Measurements from ENCODE around the gene C1orf21.

Gene C1orf21

GRCh38 chr1:184630679-184631060, 243.8 kb downstream of the C1orf21 start:
- no peaks in the 10 kb centered on the region for H3K9me3 Mint-ChIP-seq
- no peak overlapping the region for H3K27ac Mint-ChIP-seq
- no peaks in the 10 kb centered on the region for H3K27me3 Mint-ChIP-seq (ENCODE audit: low read depth)
- H3K4me1 Mint-ChIP-seq (ENCODE audit: low read depth) = no peaks in the 10 kb centered on the region
- no peak overlapping the region for H3K4me3 Mint-ChIP-seq
- H3K36me3 Mint-ChIP-seq (ENCODE audit: low read depth) = no peaks in the 10 kb centered on the region

- Mint-ChIP-seq H3K27ac (no peak overlapping the region), H3K27me3 (ENCODE audit: low read depth) (no peaks in the 10 kb centered on the region), H3K36me3 (ENCODE audit: low read depth) (no peaks in the 10 kb centered on the region), H3K4me3 (no peak overlapping the region), H3K4me1 (ENCODE audit: low read depth) (no peaks in the 10 kb centered on the region), H3K9me3 (no peaks in the 10 kb centered on the region)
Observed at GRCh38 chr1:184632415-184633175, 245.8 kb downstream of the C1orf21 start.

GRCh38 chr1:184633785-184634184, 247.0 kb downstream of the C1orf21 start:
- Mint-ChIP-seq H3K9me3 (no peaks in the 10 kb centered on the region), H3K27ac (no peak overlapping the region), H3K36me3 (ENCODE audit: low read depth) (no peaks in the 10 kb centered on the region), H3K27me3 (ENCODE audit: low read depth) (no peaks in the 10 kb centered on the region), H3K4me3 (no peak overlapping the region), H3K4me1 (ENCODE audit: low read depth) (no peaks in the 10 kb centered on the region)

GRCh38 chr1:184634296-184634695, 247.5 kb downstream of the C1orf21 start:
- no peak overlapping the region for H3K4me3 Mint-ChIP-seq
- no peaks in the 10 kb centered on the region for H3K27me3 Mint-ChIP-seq (ENCODE audit: low read depth)
- no peaks in the 10 kb centered on the region for H3K9me3 Mint-ChIP-seq
- H3K36me3 Mint-ChIP-seq (ENCODE audit: low read depth) = no peaks in the 10 kb centered on the region
- H3K4me1 Mint-ChIP-seq (ENCODE audit: low read depth) = no peaks in the 10 kb centered on the region
- H3K27ac Mint-ChIP-seq = no peak overlapping the region

- Mint-ChIP-seq H3K4me1 (ENCODE audit: low read depth) (no peaks in the 10 kb centered on the region), H3K27ac (no peak overlapping the region), H3K36me3 (ENCODE audit: low read depth) (no peaks in the 10 kb centered on the region), H3K4me3 (no peak overlapping the region), H3K9me3 (no peaks in the 10 kb centered on the region), H3K27me3 (ENCODE audit: low read depth) (no peaks in the 10 kb centered on the region)
Observed at GRCh38 chr1:184635347-184635979, 248.6 kb downstream of the C1orf21 start.

- H3K4me3 Mint-ChIP-seq = no peak overlapping the region
- H3K27me3 Mint-ChIP-seq (ENCODE audit: low read depth) = no peaks in the 10 kb centered on the region
- H3K27ac Mint-ChIP-seq = no peak overlapping the region
- H3K4me1 Mint-ChIP-seq (ENCODE audit: low read depth) = no peaks in the 10 kb centered on the region
- H3K36me3 Mint-ChIP-seq (ENCODE audit: low read depth) = no peaks in the 10 kb centered on the region
- no peaks in the 10 kb centered on the region for H3K9me3 Mint-ChIP-seq
Observed at GRCh38 chr1:184635980-184636431, 249.2 kb downstream of the C1orf21 start.

- no peak overlapping the region for H3K4me3 Mint-ChIP-seq
- H3K36me3 Mint-ChIP-seq (ENCODE audit: low read depth) = no peaks in the 10 kb centered on the region
- H3K27me3 Mint-ChIP-seq (ENCODE audit: low read depth) = no peaks in the 10 kb centered on the region
- H3K9me3 Mint-ChIP-seq = no peaks in the 10 kb centered on the region
- H3K4me1 Mint-ChIP-seq (ENCODE audit: low read depth) = no peaks in the 10 kb centered on the region
- H3K27ac Mint-ChIP-seq = no peak overlapping the region
Observed at GRCh38 chr1:184637664-184638240, 250.9 kb downstream of the C1orf21 start.

GRCh38 chr1:184639205-184639604, 252.4 kb downstream of the C1orf21 start:
- Mint-ChIP-seq H3K27me3 (ENCODE audit: low read depth) (no peaks in the 10 kb centered on the region), H3K27ac (no peak overlapping the region), H3K4me3 (no peak overlapping the region), H3K4me1 (ENCODE audit: low read depth) (no peaks in the 10 kb centered on the region), H3K36me3 (ENCODE audit: low read depth) (no peaks in the 10 kb centered on the region), H3K9me3 (no peaks in the 10 kb centered on the region)

GRCh38 chr1:184640505-184640904, 253.7 kb downstream of the C1orf21 start:
- Mint-ChIP-seq H3K4me1 (ENCODE audit: low read depth) (no peaks in the 10 kb centered on the region), H3K4me3 (no peak overlapping the region), H3K36me3 (ENCODE audit: low read depth) (no peaks in the 10 kb centered on the region), H3K27ac (no peak overlapping the region), H3K9me3 (no peaks in the 10 kb centered on the region), H3K27me3 (ENCODE audit: low read depth) (no peaks in the 10 kb centered on the region)

- Mint-ChIP-seq H3K27ac (no peak overlapping the region), H3K27me3 (ENCODE audit: low read depth) (no peaks in the 10 kb centered on the region), H3K9me3 (no peaks in the 10 kb centered on the region), H3K4me1 (ENCODE audit: low read depth) (no peaks in the 10 kb centered on the region), H3K36me3 (ENCODE audit: low read depth) (no peaks in the 10 kb centered on the region), H3K4me3 (no peak overlapping the region)
Observed at GRCh38 chr1:184641894-184642293, 255.1 kb downstream of the C1orf21 start.

- H3K27me3 Mint-ChIP-seq (ENCODE audit: low read depth) = no peaks in the 10 kb centered on the region
- no peak overlapping the region for H3K4me3 Mint-ChIP-seq
- H3K27ac Mint-ChIP-seq = no peak overlapping the region
- no peaks in the 10 kb centered on the region for H3K4me1 Mint-ChIP-seq (ENCODE audit: low read depth)
- H3K9me3 Mint-ChIP-seq = no peaks in the 10 kb centered on the region
- no peaks in the 10 kb centered on the region for H3K36me3 Mint-ChIP-seq (ENCODE audit: low read depth)
Observed at GRCh38 chr1:184643661-184644060, 256.8 kb downstream of the C1orf21 start.

GRCh38 chr1:184644771-184645170, 257.9 kb downstream of the C1orf21 start:
- Mint-ChIP-seq H3K27ac (no peak overlapping the region), H3K27me3 (ENCODE audit: low read depth) (no peaks in the 10 kb centered on the region), H3K4me3 (no peak overlapping the region), H3K9me3 (no peaks in the 10 kb centered on the region), H3K4me1 (ENCODE audit: low read depth) (no peaks in the 10 kb centered on the region), H3K36me3 (ENCODE audit: low read depth) (no peaks in the 10 kb centered on the region)

- H3K27ac Mint-ChIP-seq = no peak overlapping the region
- H3K9me3 Mint-ChIP-seq = no peaks in the 10 kb centered on the region
- no peaks in the 10 kb centered on the region for H3K36me3 Mint-ChIP-seq (ENCODE audit: low read depth)
- peaks cover 3% of the 10 kb centered on the region for H3K27me3 Mint-ChIP-seq (ENCODE audit: low read depth)
- no peaks in the 10 kb centered on the region for H3K4me1 Mint-ChIP-seq (ENCODE audit: low read depth)
- no peak overlapping the region for H3K4me3 Mint-ChIP-seq
Observed at GRCh38 chr1:184646178-184646701, 259.4 kb downstream of the C1orf21 start.

- Mint-ChIP-seq H3K27ac (no peak overlapping the region), H3K4me1 (ENCODE audit: low read depth) (no peaks in the 10 kb centered on the region), H3K36me3 (ENCODE audit: low read depth) (no peaks in the 10 kb centered on the region), H3K9me3 (peaks cover 5% of the 10 kb centered on the region), H3K27me3 (ENCODE audit: low read depth) (peaks cover 3% of the 10 kb centered on the region), H3K4me3 (no peak overlapping the region)
Observed at GRCh38 chr1:184646824-184647223, 260.0 kb downstream of the C1orf21 start.

- no peak overlapping the region for H3K4me3 Mint-ChIP-seq
- peaks cover 3% of the 10 kb centered on the region for H3K27me3 Mint-ChIP-seq (ENCODE audit: low read depth)
- no peaks in the 10 kb centered on the region for H3K4me1 Mint-ChIP-seq (ENCODE audit: low read depth)
- H3K27ac Mint-ChIP-seq = no peak overlapping the region
- peaks cover 5% of the 10 kb centered on the region for H3K9me3 Mint-ChIP-seq
- no peaks in the 10 kb centered on the region for H3K36me3 Mint-ChIP-seq (ENCODE audit: low read depth)
Observed at GRCh38 chr1:184647471-184647870, 260.6 kb downstream of the C1orf21 start.

Measured in T-helper 1 cell treated with Interleukin-12 subunit alpha and Interleukin-12 subunit beta and Interleukin-4 antibody, amounts not matched to agents 30 μg/mL and 1 μg/mL, for 36 hours (primary cell).